NCI-H2227 treated with DMSO at 0.1 percent for 48 hours (cell line): ENCODE data around the gene LVRN.

Experiments
- DNase-seq: peaks from one replicate; lab custom pipeline; 2025; lab: John Stamatoyannopoulos, UW

LVRN gene

DNA sequence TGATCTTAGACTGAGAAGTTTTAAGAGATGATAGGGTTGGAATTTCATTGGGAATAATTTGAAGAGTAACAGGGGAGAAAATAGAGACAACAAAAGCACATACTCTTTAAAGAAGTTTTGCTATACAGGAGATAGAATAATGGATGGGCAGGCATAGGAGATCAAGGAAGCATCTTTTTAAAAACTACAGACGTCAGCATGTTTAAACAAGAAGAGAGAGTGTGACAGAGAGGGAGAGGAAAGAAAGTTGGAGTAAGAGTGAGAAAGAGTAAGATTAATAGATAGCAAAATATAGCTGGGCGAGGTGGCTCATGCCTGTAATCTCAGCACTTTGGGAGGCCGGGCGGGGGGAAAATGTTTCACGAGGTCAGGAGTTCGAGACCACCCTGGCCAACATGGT lies 5.3 kb upstream of the LVRN start:
- no peak for DNase-seq

DNA sequence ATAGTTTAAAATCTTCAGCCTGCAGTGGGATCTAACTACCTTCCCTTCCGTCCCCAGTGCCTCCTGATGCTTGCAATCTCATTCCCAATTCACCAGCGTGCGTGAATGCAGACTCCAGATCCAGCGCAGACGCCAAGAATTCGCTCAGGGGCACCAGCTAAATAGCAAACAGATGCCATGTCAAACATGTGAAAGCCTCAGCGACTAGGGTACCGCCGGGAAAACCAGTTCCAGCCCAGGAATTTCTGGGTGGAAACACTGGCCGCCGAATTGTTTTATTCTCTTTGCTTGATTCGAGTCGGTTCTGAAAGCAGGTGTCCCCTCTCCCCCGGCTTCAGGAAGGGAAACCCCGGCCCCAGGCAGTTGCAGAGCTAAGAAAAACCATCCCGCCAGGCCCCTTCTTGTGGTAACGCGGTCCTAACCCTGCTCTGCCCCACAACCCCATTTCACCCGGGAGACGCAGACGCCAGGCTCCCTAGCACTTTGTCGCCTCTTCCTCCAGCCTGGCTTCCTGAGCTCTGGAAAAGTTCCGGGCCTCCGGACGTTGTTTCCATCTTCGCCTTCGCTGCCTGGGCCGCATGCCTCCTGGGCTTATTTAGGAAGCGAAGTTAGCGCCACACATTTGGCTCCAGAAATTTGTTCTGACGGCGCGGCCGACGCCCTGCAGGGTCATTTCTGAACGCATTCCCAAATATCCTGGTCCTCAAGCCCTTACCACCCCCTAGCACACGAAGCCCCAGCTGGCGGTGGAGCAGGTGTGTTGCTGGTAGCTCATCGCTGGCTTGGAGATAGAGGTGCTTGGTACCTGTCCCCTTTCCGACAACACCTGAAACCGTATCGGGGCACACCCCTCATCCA lies 665 bp upstream of the LVRN start:
- peak; percentile 10 for DNase-seq

DNA sequence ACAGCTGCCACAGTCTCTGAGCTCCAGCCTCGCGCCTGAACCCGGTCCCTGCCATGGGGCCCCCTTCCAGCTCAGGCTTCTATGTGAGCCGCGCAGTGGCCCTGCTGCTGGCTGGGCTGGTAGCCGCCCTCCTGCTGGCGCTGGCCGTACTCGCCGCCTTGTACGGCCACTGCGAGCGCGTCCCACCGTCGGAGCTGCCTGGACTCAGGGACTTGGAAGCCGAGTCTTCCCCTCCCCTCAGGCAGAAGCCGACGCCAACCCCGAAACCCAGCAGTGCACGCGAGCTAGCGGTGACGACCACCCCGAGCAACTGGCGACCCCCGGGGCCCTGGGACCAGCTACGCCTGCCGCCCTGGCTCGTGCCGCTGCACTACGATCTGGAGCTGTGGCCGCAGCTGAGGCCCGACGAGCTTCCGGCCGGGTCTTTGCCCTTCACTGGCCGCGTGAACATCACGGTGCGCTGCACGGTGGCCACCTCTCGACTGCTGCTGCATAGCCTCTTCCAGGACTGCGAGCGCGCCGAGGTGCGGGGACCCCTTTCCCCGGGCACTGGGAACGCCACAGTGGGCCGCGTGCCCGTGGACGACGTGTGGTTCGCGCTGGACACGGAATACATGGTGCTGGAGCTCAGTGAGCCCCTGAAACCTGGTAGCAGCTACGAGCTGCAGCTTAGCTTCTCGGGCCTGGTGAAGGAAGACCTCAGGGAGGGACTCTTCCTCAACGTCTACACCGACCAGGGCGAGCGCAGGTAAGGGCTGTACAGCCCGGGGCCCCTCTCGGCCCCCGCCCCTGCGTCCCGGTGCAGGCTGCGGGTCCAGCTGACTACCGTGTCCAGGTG lies 509 bp downstream of the LVRN start:
- DNase-seq, result no peak

GRCh38 chr5:115963566-115963965 lies 1.3 kb downstream of the LVRN start:
- no peak for DNase-seq

GRCh38 chr5:115968770-115969169 lies 6.5 kb downstream of the LVRN start:
- DNase-seq, result no peak

- DNase-seq, result no peak
These were observed 14.8 kb downstream of the LVRN start for GRCh38 chr5:115977096-115977495.

- no peak for DNase-seq
These were observed 15.7 kb downstream of the LVRN start for GRCh38 chr5:115977988-115978387.

DNA sequence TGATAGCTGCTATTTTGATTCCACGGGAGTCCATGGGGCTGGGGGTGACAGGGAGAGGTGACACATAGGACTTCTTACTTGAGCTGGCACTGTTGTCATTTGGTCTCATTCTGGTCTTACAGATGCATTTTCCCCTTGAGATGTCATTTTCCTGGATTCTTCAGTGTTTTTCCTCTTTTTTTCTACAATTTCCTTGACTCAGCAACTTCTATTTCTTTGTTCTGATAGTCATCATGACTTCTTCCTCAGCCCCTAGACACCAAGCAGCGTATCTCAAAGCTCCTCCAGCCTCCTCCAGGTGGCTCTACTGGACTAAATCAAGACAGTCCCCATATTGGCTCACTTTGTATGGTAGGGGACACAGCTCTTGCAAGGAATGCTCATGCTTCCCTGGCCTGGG lies 16.5 kb downstream of the LVRN start:
- DNase-seq, result no peak

GRCh38 chr5:115979201-115980041 lies 17.1 kb downstream of the LVRN start:
- DNase-seq, result no peak

- DNase-seq, result no peak
These were observed 21.2 kb downstream of the LVRN start for GRCh38 chr5:115983519-115983918.

- no peak for DNase-seq
These were observed 23.8 kb downstream of the LVRN start for GRCh38 chr5:115985802-115986757.

DNA sequence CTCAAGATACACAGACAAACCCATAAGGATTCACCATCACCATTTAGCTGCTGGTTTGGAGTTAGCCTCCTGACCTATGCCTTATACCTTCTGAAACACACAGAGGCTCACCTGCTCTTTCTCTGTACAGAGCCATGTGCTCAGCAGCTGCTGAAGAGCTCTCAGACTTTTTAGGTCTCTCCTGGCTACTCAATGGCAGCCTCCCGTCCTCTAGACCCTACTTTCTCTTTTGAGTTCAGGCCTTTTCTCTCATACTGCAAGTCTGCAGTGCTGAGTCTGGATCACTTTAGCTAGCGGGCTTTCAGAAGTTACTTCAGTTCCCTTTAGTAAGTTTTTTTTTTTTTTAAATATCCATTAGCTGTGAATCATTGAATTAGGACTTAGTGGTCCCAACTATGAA lies 25.7 kb downstream of the LVRN start:
- no peak for DNase-seq

- DNase-seq, result no peak
These were observed 30.6 kb downstream of the LVRN start for GRCh38 chr5:115992848-115993350.

- no peak for DNase-seq
These were observed 33.1 kb downstream of the LVRN start for GRCh38 chr5:115995351-115995750.

DNA sequence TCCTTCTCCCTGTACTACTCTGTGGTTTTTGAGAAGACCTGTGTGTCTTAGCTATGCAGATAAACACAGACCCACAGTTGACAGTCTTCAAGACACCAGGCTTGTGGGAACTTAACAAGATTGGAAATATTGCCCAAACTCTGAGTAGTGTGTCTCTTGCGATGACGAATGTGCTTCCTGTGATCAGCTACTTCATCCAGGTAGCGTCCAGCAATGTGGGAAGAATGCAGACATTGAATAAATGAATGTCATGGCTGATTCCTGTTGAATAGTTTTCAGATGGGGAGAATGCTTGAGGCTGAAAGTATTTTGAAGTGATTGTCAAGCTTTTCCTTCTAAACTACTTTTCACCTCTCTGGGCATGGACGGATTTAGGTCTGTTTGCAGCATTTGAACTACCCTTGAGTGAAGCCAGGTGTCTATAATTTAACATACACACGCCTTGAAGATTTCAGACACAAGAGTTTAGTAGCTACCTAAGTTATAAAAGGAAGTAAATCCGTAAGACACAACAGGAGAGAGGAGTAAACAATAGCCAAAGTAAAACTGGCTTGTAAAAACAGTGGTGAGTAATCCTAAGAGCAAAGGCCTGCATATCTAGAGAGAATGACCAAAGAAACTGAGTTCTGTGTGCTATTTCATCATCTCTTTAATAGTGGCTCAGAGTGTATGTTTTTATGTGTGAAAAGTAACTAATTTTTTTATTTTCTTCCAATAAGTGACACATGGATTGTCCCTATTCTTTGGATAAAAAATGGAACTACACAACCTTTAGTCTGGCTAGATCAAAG lies 40.0 kb downstream of the LVRN start:
- no peak for DNase-seq

- no peak for DNase-seq
These were observed 42.0 kb downstream of the LVRN start for GRCh38 chr5:116004248-116004647.

- DNase-seq, result no peak
These were observed 47.5 kb downstream of the LVRN start for GRCh38 chr5:116009806-116010205.

DNA sequence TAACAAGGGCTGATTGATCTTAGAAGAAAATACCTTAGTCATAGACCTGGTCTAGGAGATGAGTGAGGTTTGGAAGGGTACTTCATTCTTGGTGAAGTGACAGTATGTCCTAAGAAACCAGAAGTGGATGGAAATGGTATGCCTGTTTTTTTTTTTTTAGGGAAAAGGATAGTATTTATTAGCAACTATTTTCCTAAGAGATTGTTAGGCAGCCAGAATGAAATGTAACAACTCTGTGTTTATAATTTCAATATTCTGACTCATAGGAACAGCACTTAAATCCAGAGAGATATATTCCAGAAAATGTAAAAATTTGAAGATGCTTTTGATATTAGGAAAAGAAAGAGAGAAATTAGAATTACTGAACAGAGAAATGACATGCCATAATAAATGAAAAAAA lies 48.8 kb downstream of the LVRN start:
- no peak for DNase-seq

DNA sequence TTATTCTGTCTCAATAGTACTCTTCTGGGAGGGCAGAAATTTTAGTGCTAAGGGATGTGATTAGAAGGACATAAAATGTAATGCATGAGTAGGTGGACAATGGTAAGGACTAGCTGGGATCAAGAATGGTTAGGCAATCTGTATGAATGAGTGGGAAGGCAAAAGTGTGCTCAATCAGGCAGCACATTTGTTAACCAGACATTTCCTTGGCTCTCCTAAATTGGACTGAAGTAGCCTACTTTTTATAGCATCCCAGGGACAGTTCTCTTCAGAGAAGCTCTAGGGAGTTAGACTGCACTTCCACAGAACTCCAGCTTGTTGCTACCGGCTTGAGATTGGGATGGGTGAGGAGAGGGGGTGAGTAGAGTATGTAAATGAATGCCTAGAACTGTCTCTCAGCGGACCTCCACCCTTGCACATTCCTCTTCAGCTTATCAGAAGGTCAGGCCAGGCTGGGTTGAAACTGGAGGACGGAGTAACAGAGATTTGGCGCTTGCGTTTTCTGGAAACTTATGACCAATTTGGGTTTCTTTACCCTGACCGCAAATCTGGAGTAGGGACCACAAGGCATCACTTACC lies 51.0 kb downstream of the LVRN start:
- DNase-seq, result no peak

GRCh38 chr5:116013936-116014335 lies 51.7 kb downstream of the LVRN start:
- DNase-seq, result no peak
